HG03354 (cell line): ENCODE results near the gene CELSR1.

Experiments used
- ATAC-seq: cut with Tn5 transposase; IDR thresholded peaks from one replicate; pipeline ENCODE4 v1.9.1; 2021; ENCODE audit warnings: mild to moderate bottlenecking; ENCODE audit not compliant: unreplicated experiment, poor library complexity, severe bottlenecking

The CELSR1 gene

GRCh38 chr22:46575911-46576555, 38.6 kb upstream of the CELSR1 start:
- ATAC-seq: no peak

- ATAC-seq: no peak
Observed at GRCh38 chr22:46574993-46575910, 37.8 kb upstream of the CELSR1 start.

- ATAC-seq: no peak
Observed at GRCh38 chr22:46574438-46574992, 37.1 kb upstream of the CELSR1 start.

- no peak for ATAC-seq
Observed at GRCh38 chr22:46573781-46574437, 36.5 kb upstream of the CELSR1 start.

- ATAC-seq: no peak
Observed at GRCh38 chr22:46572911-46573780, 35.7 kb upstream of the CELSR1 start.

GRCh38 chr22:46571642-46572250, 34.3 kb upstream of the CELSR1 start:
- ATAC-seq: no peak

GRCh38 chr22:46569848-46570695, 32.7 kb upstream of the CELSR1 start:
- no peak for ATAC-seq

GRCh38 chr22:46569055-46569847, 31.8 kb upstream of the CELSR1 start:
- no peak for ATAC-seq

GRCh38 chr22:46568102-46568809, 30.8 kb upstream of the CELSR1 start:
- ATAC-seq: no peak

GRCh38 chr22:46567471-46567870, 30.1 kb upstream of the CELSR1 start:
- ATAC-seq: no peak

GRCh38 chr22:46564084-46564714, 26.8 kb upstream of the CELSR1 start:
- ATAC-seq: no peak

GRCh38 chr22:46563381-46564083, 26.1 kb upstream of the CELSR1 start:
- peak; percentile 50 for ATAC-seq

- ATAC-seq: no peak
Observed at GRCh38 chr22:46561435-46561905, 24.1 kb upstream of the CELSR1 start.

GRCh38 chr22:46560696-46561295, 23.4 kb upstream of the CELSR1 start:
- no peak for ATAC-seq
